Tibial nerve (tissue), 4 donors: ENCODE results near the gene MPV17. TPM values are rescaled to one million over a fixed set of nuclear protein-coding genes. Genes with fewer than 3 reads are reported as not detected.

Experiments used
- DNase-seq, 2 donors: peaks; one replicate each; pipeline ENCODE4 v3.0.0-alpha.2; 2019; ENCODE audit warnings: low spot score in 2 of 2
- H3K27ac ChIP-seq, 4 donors: fragments of 200-600 bp; sonication (generic) in 3 of 4; one replicate each; pipeline ENCODE4 v1.5.1; 2017 to 2019; ENCODE audit warnings: mild to moderate bottlenecking in 1 of 4
- H3K27me3 ChIP-seq, 2 donors: fragments of 200-600 bp; sonication (generic) in 1 of 2; one replicate each; pipeline versions ENCODE4 v1.5.1 to v1.6.0; 2017 to 2019
- H3K36me3 ChIP-seq, 3 donors: fragments of 200-600 bp; sonication (generic); one replicate each; pipeline ENCODE4 v1.5.1; 2018 to 2019
- H3K4me1 ChIP-seq, 4 donors: fragments of 200-600 bp; sonication (generic) in 3 of 4; one replicate each; pipeline ENCODE4 v1.5.1; 2017 to 2019
- H3K4me3 ChIP-seq, 4 donors: fragments of 200-600 bp; sonication (generic) in 3 of 4; one replicate each; pipeline ENCODE4 v1.5.1; 2017 to 2019; ENCODE audit warnings: mild to moderate bottlenecking in 1 of 4, moderate library complexity in 1 of 4
- H3K9me3 ChIP-seq, 4 donors: fragments of 200-600 bp; sonication (generic) in 3 of 4; one replicate each; pipeline ENCODE4 v1.5.1; 2017 to 2019
- CTCF ChIP-seq, 5 experiments: fragments of 200-600 bp in 3 of 5; fragments of 450-650 bp in 2 of 5; sonication (generic) in 3 of 5; IDR thresholded peaks; one replicate each; pipeline ENCODE4 v1.5.1; 2016 to 2019; ENCODE audit warnings: antibody characterized with exemption in 5 of 5, mild to moderate bottlenecking in 3 of 5, moderate library complexity in 2 of 5
- EP300 ChIP-seq, 2 donors: sonication (generic); formaldehyde crosslinking; IDR thresholded peaks; one replicate each; pipeline ENCODE4 v1.6.1; 2017; ENCODE audit warnings: antibody characterized with exemption in 2 of 2, mild to moderate bottlenecking in 1 of 2
- POLR2A ChIP-seq, 2 donors: fragments of 450-650 bp; IDR thresholded peaks; one replicate each; pipeline ENCODE4 v1.6.1; 2017; ENCODE audit warnings: antibody characterized with exemption in 2 of 2, mild to moderate bottlenecking in 2 of 2, moderate library complexity in 2 of 2
- WGBS, 2 donors: methylation state at CpG; one replicate each; pipeline ENCODE4 v1.1.5; 2018; 5-methylcytosine and 5-hydroxymethylcytosine counted together
- total RNA-seq, 4 donors: library from RNA; depleted of rRNA; stranded (reverse); fragments of >200 nt; gene quantifications; one replicate each; pipeline ENCODE4 v1.1.0, GENCODE V29; 2016

Gene MPV17
- total RNA-seq, 4 donors from 2014 or later = 68.4 to 105 (median 87.3) TPM

- Histone ChIP-seq H3K27ac (no peak overlapping the region), H3K36me3 (no peaks in the 10 kb centered on the region), H3K27me3 (peaks cover 0 to 96% of the 10 kb centered on the region in 2 donors), H3K4me3 (peak overlapping the region; percentile 28 to 55 (median 44)), H3K4me1 (peaks cover 0 to 40% (median 25%) of the 10 kb centered on the region in 4 donors), H3K9me3 (no peaks in the 10 kb centered on the region)
- DNase-seq = no peak
- 1 to 3% methylated on average over 46 of the region's 46 CpGs for WGBS, 2 donors
- TF ChIP-seq CTCF (IDR thresholded peaks at IDR 0.05) (no peak), POLR2A (IDR thresholded peaks at IDR 0.05) (no peak), EP300 (IDR thresholded peaks at IDR 0.05) (no peak)
Observed at GRCh38 chr2:27263287-27264252, 59.3 kb downstream of the MPV17 start.

GRCh38 chr2:27262379-27263286 is 60.3 kb downstream of the MPV17 start, which contains the start of gene SLC30A3:
Gene SLC30A3, minus strand, starts transcription at chr2:27263047. Its CDS starts 141 bp downstream, at chr2:27262906.
- WGBS, 2 donors = 1 to 2% methylated on average over 17 to 64 of the region's 96 CpGs
- TF ChIP-seq POLR2A (IDR thresholded peaks at IDR 0.05) = no peak
- TF ChIP-seq EP300 (IDR thresholded peaks at IDR 0.05) = no peak
- no peak for TF ChIP-seq CTCF (IDR thresholded peaks at IDR 0.05)
- Histone ChIP-seq H3K27me3 (peaks cover 0 to 95% of the 10 kb centered on the region in 2 donors), H3K4me3 (peak within 1 kb of the TSS; percentile 28 to 55 (median 44)), H3K4me1 (peaks cover 0 to 40% (median 25%) of the 10 kb centered on the region in 4 donors), H3K9me3 (no peaks in the 10 kb centered on the region), H3K36me3 (no peaks in the 10 kb centered on the region), H3K27ac (no peak within 1 kb of the TSS)
- peak; percentile 10 to 23 for DNase-seq

- H3K4me3 ChIP-seq = peak overlapping the region in 2 of 4 donors; percentile 48 to 55
- H3K27me3 ChIP-seq = peaks cover 0 to 95% of the 10 kb centered on the region in 2 donors
- WGBS, 2 donors = 3 to 5% methylated on average over 12 to 15 of the region's 40 CpGs
- H3K36me3 ChIP-seq = no peaks in the 10 kb centered on the region
- H3K9me3 ChIP-seq = no peaks in the 10 kb centered on the region
- TF ChIP-seq CTCF (IDR thresholded peaks at IDR 0.05) (no peak), POLR2A (IDR thresholded peaks at IDR 0.05) (no peak), EP300 (IDR thresholded peaks at IDR 0.05) (no peak)
- peaks cover 0 to 40% (median 25%) of the 10 kb centered on the region in 4 donors for H3K4me1 ChIP-seq
- no peak for DNase-seq
- no peak overlapping the region for H3K27ac ChIP-seq
Observed at GRCh38 chr2:27261926-27262298, 61.0 kb downstream of the MPV17 start.

GRCh38 chr2:27261241-27261925 is 61.5 kb downstream of the MPV17 start:
- Histone ChIP-seq H3K36me3 (no peaks in the 10 kb centered on the region), H3K9me3 (no peaks in the 10 kb centered on the region), H3K4me1 (peaks cover 0 to 40% (median 25%) of the 10 kb centered on the region in 4 donors), H3K4me3 (no peak overlapping the region), H3K27me3 (peaks cover 0 to 96% of the 10 kb centered on the region in 2 donors), H3K27ac (no peak overlapping the region)
- DNase-seq = no peak
- TF ChIP-seq EP300 (IDR thresholded peaks at IDR 0.05) = no peak
- TF ChIP-seq POLR2A (IDR thresholded peaks at IDR 0.05) = no peak
- TF ChIP-seq CTCF (IDR thresholded peaks at IDR 0.05) = no peak
- WGBS, 2 donors = 34 to 52% methylated on average over 11 of the region's 11 CpGs

Other genes starting within 250 kb of the MPV17 start
- gene EMILIN1, start 244.5 kb downstream of the MPV17 start, total RNA-seq = 10 to 100 TPM; 56.6 to 95.1 (median 70.1) TPM
- 10 to 100 TPM in 2 of 4 donors, 1 to 10 TPM in 2; 5.1 to 12.2 (median 9.1) TPM for gene KHK, start 236.3 kb downstream of the MPV17 start, total RNA-seq
- gene CGREF1, start 204.0 kb downstream of the MPV17 start, total RNA-seq = 10 to 100 TPM in 1 of 4 donors, 1 to 10 TPM in 3; 2.8 to 15.9 (median 8.4) TPM
- gene ABHD1, start 199.3 kb downstream of the MPV17 start, total RNA-seq = under 1 TPM in 3 of 4 donors, not detected in 1; 0.42 to 0.78 (median 0.44) TPM
- gene PREB, start 188.5 kb downstream of the MPV17 start, total RNA-seq = 100 to 1,000 TPM in 1 of 4 donors, 10 to 100 TPM in 3; 54.4 to 114 (median 80.1) TPM
- gene PRR30, start 183.7 kb downstream of the MPV17 start, total RNA-seq = not detected
- gene TCF23, start 174.1 kb downstream of the MPV17 start, total RNA-seq = not detected
- gene ATRAID, start 111.1 kb downstream of the MPV17 start, total RNA-seq = 100 to 1,000 TPM; 107 to 210 (median 124) TPM
- 10 to 100 TPM; 19.0 to 50.0 (median 41.5) TPM for gene SLC5A6, start 110.8 kb downstream of the MPV17 start, total RNA-seq
- gene CAD, start 105.7 kb downstream of the MPV17 start, total RNA-seq = 10 to 100 TPM; 18.6 to 69.6 (median 32.9) TPM
- under 1 TPM in 1 of 4 donors, not detected in 3; 0.44 TPM for gene SLC30A3, start 60.0 kb downstream of the MPV17 start, total RNA-seq
- 1 to 10 TPM in 1 of 4 donors, not detected in 3; 2.5 TPM for gene DNAJC5G, start 47.7 kb downstream of the MPV17 start, total RNA-seq
- 1 to 10 TPM in 2 of 4 donors, under 1 TPM in 2; 0.21 to 2.7 (median 1.3) TPM for gene TRIM54, start 40.7 kb downstream of the MPV17 start, total RNA-seq
- gene UCN, start 14.7 kb downstream of the MPV17 start, total RNA-seq = 10 to 100 TPM; 14.9 to 24.0 (median 16.8) TPM
- 10 to 100 TPM; 38.9 to 54.0 (median 46.0) TPM for gene GTF3C2, start 33.7 kb upstream of the MPV17 start, total RNA-seq
- 10 to 100 TPM; 43.3 to 69.0 (median 59.8) TPM for gene EIF2B4, start 47.2 kb upstream of the MPV17 start, total RNA-seq
- 10 to 100 TPM; 71.6 to 97.7 (median 90.8) TPM for gene SNX17, start 47.5 kb upstream of the MPV17 start, total RNA-seq
- 10 to 100 TPM; 12.9 to 16.8 (median 14.4) TPM for gene ZNF513, start 57.6 kb upstream of the MPV17 start, total RNA-seq
- 10 to 100 TPM; 33.7 to 53.6 (median 47.9) TPM for gene PPM1G, start 86.5 kb upstream of the MPV17 start, total RNA-seq
- gene NRBP1, start 105.5 kb upstream of the MPV17 start, total RNA-seq = 10 to 100 TPM; 43.7 to 62.5 (median 56.7) TPM
- gene KRTCAP3, start 119.3 kb upstream of the MPV17 start, total RNA-seq = 10 to 100 TPM in 1 of 4 donors, 1 to 10 TPM in 1, not detected in 2; 3.6 to 18.1 TPM
- 10 to 100 TPM; 27.8 to 61.4 (median 40.9) TPM for gene IFT172, start 166.6 kb upstream of the MPV17 start, total RNA-seq
- 10 to 100 TPM in 2 of 4 donors, 1 to 10 TPM in 2; 7.0 to 30.3 (median 9.3) TPM for gene FNDC4, start 172.1 kb upstream of the MPV17 start, total RNA-seq
- not detected for gene GCKR, start 173.7 kb upstream of the MPV17 start, total RNA-seq